ENCODE results near the gene TNFSF12. TPM values are rescaled to one million over a fixed set of nuclear protein-coding genes. Genes with fewer than 3 reads are reported as not detected.

TNFSF12 gene
- total RNA-seq, 1 experiment from 2014 or later: 7.1 TPM

DNA sequence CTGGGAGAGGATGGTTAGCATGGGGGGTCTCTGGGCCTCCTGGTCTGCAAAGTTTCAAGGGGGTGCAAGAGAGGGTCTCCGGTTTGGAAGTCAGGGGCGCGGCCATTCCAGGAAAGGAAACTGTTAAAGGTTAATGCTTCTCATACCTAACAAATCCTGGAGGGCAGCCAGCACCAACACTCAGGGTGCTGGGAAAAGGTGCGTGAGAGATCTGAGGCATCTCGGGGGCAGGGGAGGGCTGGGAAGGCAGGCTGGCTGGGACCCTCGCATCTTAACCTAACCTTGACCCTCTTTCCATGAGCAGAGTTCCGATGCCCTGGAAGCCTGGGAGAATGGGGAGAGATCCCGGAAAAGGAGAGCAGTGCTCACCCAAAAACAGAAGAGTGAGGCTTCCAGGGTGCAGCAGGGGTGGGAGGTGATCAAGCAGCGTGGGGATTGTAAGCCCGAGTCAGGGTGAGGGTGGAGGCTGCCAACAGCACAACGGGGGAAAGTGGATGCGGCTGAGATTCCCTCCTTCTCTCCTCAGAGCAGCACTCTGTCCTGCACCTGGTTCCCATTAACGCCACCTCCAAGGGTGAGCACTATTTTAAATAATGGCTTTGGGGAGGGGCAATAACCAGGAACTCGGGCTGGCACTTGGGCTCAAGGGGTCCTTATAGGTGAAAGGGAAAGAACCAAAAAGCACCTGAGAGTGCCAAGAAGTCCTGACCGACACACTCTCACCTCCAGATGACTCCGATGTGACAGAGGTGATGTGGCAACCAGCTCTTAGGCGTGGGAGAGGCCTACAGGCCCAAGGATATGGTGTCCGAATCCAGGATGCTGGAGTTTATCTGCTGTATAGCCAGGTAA, 10.7 kb downstream of the TNFSF12 start:
- H4K8ac ChIP-seq (replicated peaks; ENCODE audit: insufficient read length, low read depth, low read length): no peak overlapping the region
- no peak overlapping the region for H2BK15ac ChIP-seq (ENCODE audit: low read depth, low read length)
- H3K9ac ChIP-seq (ENCODE audit: extremely low read depth, insufficient read length, low read length): no peak overlapping the region
- H4K91ac ChIP-seq (ENCODE audit: insufficient read length, low read depth, low read length): no peak overlapping the region
- H2AFZ ChIP-seq (ENCODE audit: low read length): no peak overlapping the region
- no peaks in the 10 kb centered on the region for H4K20me1 ChIP-seq (ENCODE audit: control insufficient read depth, insufficient read depth, insufficient read length)
- TF ChIP-seq, protein P1, sequence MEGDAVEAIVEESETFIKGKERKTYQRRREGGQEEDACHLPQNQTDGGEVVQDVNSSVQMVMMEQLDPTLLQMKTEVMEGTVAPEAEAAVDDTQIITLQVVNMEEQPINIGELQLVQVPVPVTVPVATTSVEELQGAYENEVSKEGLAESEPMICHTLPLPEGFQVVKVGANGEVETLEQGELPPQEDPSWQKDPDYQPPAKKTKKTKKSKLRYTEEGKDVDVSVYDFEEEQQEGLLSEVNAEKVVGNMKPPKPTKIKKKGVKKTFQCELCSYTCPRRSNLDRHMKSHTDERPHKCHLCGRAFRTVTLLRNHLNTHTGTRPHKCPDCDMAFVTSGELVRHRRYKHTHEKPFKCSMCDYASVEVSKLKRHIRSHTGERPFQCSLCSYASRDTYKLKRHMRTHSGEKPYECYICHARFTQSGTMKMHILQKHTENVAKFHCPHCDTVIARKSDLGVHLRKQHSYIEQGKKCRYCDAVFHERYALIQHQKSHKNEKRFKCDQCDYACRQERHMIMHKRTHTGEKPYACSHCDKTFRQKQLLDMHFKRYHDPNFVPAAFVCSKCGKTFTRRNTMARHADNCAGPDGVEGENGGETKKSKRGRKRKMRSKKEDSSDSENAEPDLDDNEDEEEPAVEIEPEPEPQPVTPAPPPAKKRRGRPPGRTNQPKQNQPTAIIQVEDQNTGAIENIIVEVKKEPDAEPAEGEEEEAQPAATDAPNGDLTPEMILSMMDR (conservative IDR thresholded peaks at IDR 0.05): no peak
- peaks cover 9% of the 10 kb centered on the region for H3K23me2 ChIP-seq (ENCODE audit: insufficient read length, low read depth, low read length, poor library complexity, severe bottlenecking)
- no peak overlapping the region for H2AK5ac ChIP-seq (ENCODE audit: insufficient read length, low read length)
- no peak for DNase-seq
- no peak overlapping the region for H2BK12ac ChIP-seq (ENCODE audit: insufficient read length, low read depth, low read length)
- H3K56ac ChIP-seq (ENCODE audit: insufficient read length, low read depth, low read length): no peak overlapping the region
- 0 out of 2 replicates have a peak, but pooled peaks cover 2% of the 10 kb centered on the region for H3K4me1 ChIP-seq (ENCODE audit: insufficient read depth, low read length)
- no peak overlapping the region for H4K5ac ChIP-seq (ENCODE audit: insufficient read length, low read depth, low read length)
- H3K79me2 ChIP-seq (ENCODE audit: insufficient read depth, low read length): peaks cover 8% of the 10 kb centered on the region; the same call in 1 of the 2 replicates
- Mint-ChIP-seq H3K27me3 (ENCODE audit: low read depth) (no peaks in the 10 kb centered on the region; the same call in 1 of the 2 replicates), H3K27ac (peak overlapping the region; percentile 74 to 98 (median 97); a peak in 4 of 7 replicates), H3K4me3 (peak overlapping the region in 1 of 2 experiments; percentile 90; a peak in 2 of 5 replicates), H3K4me1 (peaks cover 43 to 62% of the 10 kb centered on the region in 2 experiments), H3K36me3 (ENCODE audit: insufficient read depth in 1 of 3, low read depth in 3 of 3) (peaks cover 4 to 17% (median 15%) of the 10 kb centered on the region in 3 experiments; a peak in 6 of 7 replicates), H3K9me3 (no peaks in the 10 kb centered on the region)
- no peak overlapping the region for H2BK5ac ChIP-seq (ENCODE audit: insufficient read length, low read length)
- H3K4ac ChIP-seq (ENCODE audit: low read depth, low read length): no peak overlapping the region
- H3K9me3 ChIP-seq (ENCODE audit: control insufficient read depth, low read depth, low read length): no peaks in the 10 kb centered on the region
- no peak overlapping the region for H3K18ac ChIP-seq (ENCODE audit: insufficient read length, low read depth, low read length)
- H3K27ac ChIP-seq (ENCODE audit: insufficient read length, low read depth, low read length): no peak overlapping the region
- H3K4me2 ChIP-seq (ENCODE audit: insufficient read depth, insufficient read length, low read length): peak overlapping the region; percentile 77
- H2BK120ac ChIP-seq (ENCODE audit: low read depth, low read length, poor library complexity, severe bottlenecking): no peak overlapping the region
- H3K79me1 ChIP-seq (ENCODE audit: insufficient read depth, low read depth, low read length, poor library complexity, severe bottlenecking): peaks cover 10% of the 10 kb centered on the region
- whole genome bisulfite sequencing (ENCODE audit: extremely low coverage, insufficient read length, low lambda C conversion rate): no CpG with 5 or more reads among the region's 18 CpGs
- H3K14ac ChIP-seq (ENCODE audit: insufficient read depth, low read length): no peak overlapping the region; the same call in 1 of the 2 replicates
- no peak overlapping the region for H3K23ac ChIP-seq (ENCODE audit: insufficient read length, low read depth, low read length)
- H2BK20ac ChIP-seq (ENCODE audit: low read depth, low read length, poor library complexity, severe bottlenecking): no peak overlapping the region
- H3T11ph ChIP-seq (ENCODE audit: low read length): no peak overlapping the region
- H3K27me3 ChIP-seq (ENCODE audit: insufficient read depth, low read length): no peaks in the 10 kb centered on the region

All from H9 (cell line).